OCI-LY3 (cell line): ENCODE results near the gene LAIR2.

Experiments
- H2AFZ ChIP-seq: fragments of 200-600, 300-600 bp; shearing (Covaris generic); 2 replicates; pipeline ENCODE4 v1.6.0; 2014; ENCODE audit warnings: antibody characterized with exemption, low read depth, low read length
- H3K27ac ChIP-seq: fragments of 200-600, 300-600 bp; sonication (generic); 2 replicates; pipeline ENCODE4 v1.5.1; 2014; ENCODE audit warnings: mild to moderate bottlenecking, low read length, moderate library complexity, mixed read lengths
- H3K27me3 ChIP-seq: fragments of 200-600, 300-600 bp; sonication (generic); 2 replicates; pipeline ENCODE4 v1.6.1; 2014; ENCODE audit warnings: low read depth, low read length, mixed read lengths
- H3K36me3 ChIP-seq: fragments of 200-600, 300-600 bp; sonication (generic); replicated peaks from 2 replicates; pipeline ENCODE3; 2014; ENCODE audit warnings: low read depth, low read length, mixed read lengths
- H3K4me1 ChIP-seq: fragments of 300-600, 200-600 bp; sonication (generic); 2 replicates; pipeline ENCODE4 v1.6.1; 2014; ENCODE audit warnings: low read length, mixed read lengths
- H3K4me2 ChIP-seq: fragments of 200-600, 300-600 bp; sonication (generic); 2 replicates; pipeline ENCODE4 v1.6.1; 2014; ENCODE audit warnings: low read length, mixed read lengths
- H3K4me3 ChIP-seq: fragments of 300-600, 200-600 bp; sonication (generic); 2 replicates; pipeline ENCODE4 v1.5.1; 2014; ENCODE audit warnings: antibody characterized with exemption, mild to moderate bottlenecking, low read length, moderate library complexity
- H3K79me2 ChIP-seq: fragments of 300-600, 200-600 bp; shearing (Covaris generic); 2 replicates; pipeline ENCODE4 v1.6.1; 2014; ENCODE audit warnings: mild to moderate bottlenecking, low read length, mixed read lengths
- H3K9ac ChIP-seq: fragments of 300-600, 200-600 bp; shearing (Covaris generic); 2 replicates; pipeline ENCODE4 v1.6.0; 2014; ENCODE audit warnings: mild to moderate bottlenecking, low read length, moderate library complexity
- H3K9me3 ChIP-seq: fragments of 200-600, 300-600 bp; shearing (Covaris generic); 2 replicates; pipeline ENCODE4 v1.6.1; 2014; ENCODE audit warnings: low read length, mixed read lengths; ENCODE audit not compliant: insufficient read depth
- H4K20me1 ChIP-seq: fragments of 200-600, 300-600 bp; sonication (generic); 2 replicates; pipeline ENCODE4 v1.6.1; 2016; ENCODE audit warnings: low read length, mixed read lengths; ENCODE audit not compliant: insufficient read depth
- EZH2phosphoT487 ChIP-seq: fragments of 200-600 bp; shearing (Covaris generic); IDR thresholded peaks from 2 replicates; pipeline ENCODE4 v1.6.1; 2018; ENCODE audit warnings: antibody characterized with exemption, mixed run types, low read depth
- TF ChIP-seq, protein P1 (sequence below): fragments of 200-600, 300-600 bp; sonication (generic); IDR thresholded peaks from 2 replicates; pipeline ENCODE4 v1.5.1; 2014; ENCODE audit warnings: antibody characterized with exemption, low read length, low read depth

The LAIR2 gene, protein sequence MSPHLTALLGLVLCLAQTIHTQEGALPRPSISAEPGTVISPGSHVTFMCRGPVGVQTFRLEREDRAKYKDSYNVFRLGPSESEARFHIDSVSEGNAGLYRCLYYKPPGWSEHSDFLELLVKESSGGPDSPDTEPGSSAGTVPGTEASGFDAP

DNA sequence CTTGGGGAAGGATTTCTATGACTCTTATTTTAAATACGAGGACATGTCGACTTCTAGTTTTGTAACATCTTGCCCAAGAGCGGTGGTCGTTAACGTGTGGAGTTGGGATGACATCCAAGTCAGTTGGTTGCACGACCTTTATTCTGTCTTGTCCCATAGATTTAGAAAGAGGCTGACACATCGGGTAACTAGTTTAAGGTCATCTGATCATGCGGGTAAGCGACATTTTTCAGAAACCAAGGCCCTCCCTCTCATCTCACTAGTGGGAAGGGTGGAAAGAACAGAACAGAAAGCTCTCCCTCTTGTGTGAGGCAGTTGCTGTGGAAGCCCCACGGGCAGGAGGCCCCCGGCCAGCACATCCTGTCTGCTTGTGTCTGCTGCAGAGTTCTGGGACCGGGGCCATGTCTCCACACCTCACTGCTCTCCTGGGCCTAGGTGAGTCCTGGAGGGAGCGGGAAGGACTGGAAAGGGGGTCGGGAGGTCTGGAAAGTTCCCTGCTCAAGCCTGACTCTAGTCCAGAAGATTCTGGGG is at the start of gene LAIR2:
Gene LAIR2, plus strand, starts transcription at position 314 of the 531 bp plus-strand sequence. Its CDS starts 88 bp downstream, at position 402.
- H3K27me3 ChIP-seq = peaks cover 35% of the 10 kb centered on the region
- H2AFZ ChIP-seq = no peak within 1 kb of the TSS
- no peaks in the 10 kb centered on the region for H3K36me3 ChIP-seq
- no peaks in the 10 kb centered on the region for H3K9me3 ChIP-seq
- H3K27ac ChIP-seq = no peak within 1 kb of the TSS
- H3K4me2 ChIP-seq = no peak within 1 kb of the TSS
- H3K4me3 ChIP-seq = no peak within 1 kb of the TSS
- TF ChIP-seq, protein P1, sequence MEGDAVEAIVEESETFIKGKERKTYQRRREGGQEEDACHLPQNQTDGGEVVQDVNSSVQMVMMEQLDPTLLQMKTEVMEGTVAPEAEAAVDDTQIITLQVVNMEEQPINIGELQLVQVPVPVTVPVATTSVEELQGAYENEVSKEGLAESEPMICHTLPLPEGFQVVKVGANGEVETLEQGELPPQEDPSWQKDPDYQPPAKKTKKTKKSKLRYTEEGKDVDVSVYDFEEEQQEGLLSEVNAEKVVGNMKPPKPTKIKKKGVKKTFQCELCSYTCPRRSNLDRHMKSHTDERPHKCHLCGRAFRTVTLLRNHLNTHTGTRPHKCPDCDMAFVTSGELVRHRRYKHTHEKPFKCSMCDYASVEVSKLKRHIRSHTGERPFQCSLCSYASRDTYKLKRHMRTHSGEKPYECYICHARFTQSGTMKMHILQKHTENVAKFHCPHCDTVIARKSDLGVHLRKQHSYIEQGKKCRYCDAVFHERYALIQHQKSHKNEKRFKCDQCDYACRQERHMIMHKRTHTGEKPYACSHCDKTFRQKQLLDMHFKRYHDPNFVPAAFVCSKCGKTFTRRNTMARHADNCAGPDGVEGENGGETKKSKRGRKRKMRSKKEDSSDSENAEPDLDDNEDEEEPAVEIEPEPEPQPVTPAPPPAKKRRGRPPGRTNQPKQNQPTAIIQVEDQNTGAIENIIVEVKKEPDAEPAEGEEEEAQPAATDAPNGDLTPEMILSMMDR = no peak
- no peak for TF ChIP-seq EZH2phosphoT487
- H3K9ac ChIP-seq = no peak within 1 kb of the TSS
- no peaks in the 10 kb centered on the region for H4K20me1 ChIP-seq
- no peaks in the 10 kb centered on the region for H3K79me2 ChIP-seq
- H3K4me1 ChIP-seq = peaks cover 15% of the 10 kb centered on the region

DNA sequence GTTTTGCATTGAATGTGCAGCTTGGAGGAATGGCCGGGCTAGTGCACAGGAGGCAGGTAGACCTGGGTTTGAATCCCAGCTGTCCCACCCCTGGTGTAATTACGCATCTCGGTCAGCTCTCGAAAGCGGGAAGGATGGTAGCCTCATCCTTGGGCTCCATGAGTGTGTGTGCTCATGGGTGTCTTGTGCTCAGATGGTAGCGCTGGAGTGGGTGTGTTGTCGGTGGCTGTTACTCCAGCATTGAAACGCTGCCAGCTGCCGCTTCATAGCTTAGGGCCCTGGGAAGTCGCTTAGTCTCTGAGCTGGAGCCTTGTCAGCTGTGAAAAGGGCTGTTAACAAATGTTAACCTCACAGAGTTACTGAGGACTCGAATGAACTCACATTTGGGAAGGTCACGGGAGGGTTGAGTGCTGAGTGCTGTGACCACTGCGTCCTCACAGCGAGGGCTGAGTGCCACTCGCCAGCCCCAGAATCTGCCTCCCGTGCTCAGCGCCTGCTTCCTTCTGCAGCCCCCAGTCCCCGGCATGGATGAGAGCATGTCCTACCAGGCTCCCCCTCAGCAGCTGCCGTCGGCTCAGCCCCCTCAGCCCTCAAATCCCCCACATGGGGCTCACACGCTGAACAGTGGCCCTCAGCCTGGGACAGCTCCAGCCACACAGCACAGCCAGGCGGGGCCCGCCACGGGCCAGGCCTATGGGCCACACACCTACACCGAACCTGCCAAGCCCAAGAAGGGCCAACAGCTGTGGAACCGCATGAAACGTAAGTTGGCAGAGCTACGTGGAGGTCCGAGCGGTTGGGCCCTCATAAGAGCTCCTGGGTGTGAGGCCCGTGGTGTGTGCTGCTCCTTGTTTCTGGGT is 48.5 kb upstream of the LAIR2 start:
- Histone ChIP-seq H3K4me2 (no peak overlapping the region), H2AFZ (no peak overlapping the region), H3K9me3 (no peaks in the 10 kb centered on the region), H4K20me1 (peaks cover 63% of the 10 kb centered on the region), H3K4me3 (no peak overlapping the region), H3K9ac (no peak overlapping the region), H3K79me2 (peaks cover 66% of the 10 kb centered on the region), H3K36me3 (peaks cover 81% of the 10 kb centered on the region), H3K27me3 (no peaks in the 10 kb centered on the region), H3K27ac (no peak overlapping the region), H3K4me1 (peaks cover 13% of the 10 kb centered on the region)
- no peak for TF ChIP-seq EZH2phosphoT487
- TF ChIP-seq, protein P1 = no peak

DNA sequence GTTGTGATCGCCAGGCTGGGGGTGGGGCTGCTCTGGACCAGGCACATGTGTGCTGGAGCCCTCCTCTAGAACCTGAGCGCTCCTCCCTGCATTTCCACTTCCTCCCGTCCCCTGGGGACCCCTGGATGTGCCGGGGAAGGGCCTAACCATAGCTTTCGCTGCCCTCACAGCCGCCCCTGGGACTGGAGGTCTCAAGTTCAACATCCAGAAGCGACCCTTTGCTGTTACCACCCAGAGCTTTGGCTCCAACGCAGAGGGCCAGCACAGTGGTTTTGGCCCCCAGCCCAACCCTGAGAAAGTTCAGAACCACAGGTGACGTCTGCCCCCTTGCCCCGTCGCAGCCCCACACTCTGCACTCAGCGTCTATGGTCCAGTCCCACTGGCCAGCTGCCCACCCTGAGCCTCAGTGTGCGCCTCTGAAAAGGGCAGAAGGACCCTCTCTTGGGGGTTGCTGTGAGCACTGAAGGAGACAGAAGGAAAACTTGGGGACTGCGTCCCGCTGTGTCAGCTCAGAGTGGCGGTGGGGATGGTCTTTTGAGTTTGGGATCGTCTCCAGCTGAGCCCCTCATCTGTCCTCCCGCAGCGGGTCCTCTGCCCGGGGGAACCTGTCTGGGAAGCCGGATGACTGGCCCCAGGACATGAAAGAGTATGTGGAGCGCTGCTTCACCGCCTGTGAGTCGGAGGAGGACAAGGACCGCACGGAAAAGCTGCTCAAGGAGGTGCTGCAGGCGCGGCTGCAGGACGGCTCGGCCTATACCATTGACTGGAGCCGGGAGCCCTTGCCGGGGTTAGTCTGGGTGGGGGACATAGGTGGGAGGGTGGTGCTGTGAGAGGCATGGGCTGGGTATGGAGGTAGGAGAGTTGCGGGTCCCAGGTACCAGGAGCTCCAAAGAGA is 47.6 kb upstream of the LAIR2 start:
- H3K27ac ChIP-seq = no peak overlapping the region
- peaks cover 64% of the 10 kb centered on the region for H4K20me1 ChIP-seq
- H3K79me2 ChIP-seq = peaks cover 58% of the 10 kb centered on the region
- no peak overlapping the region for H2AFZ ChIP-seq
- H3K4me2 ChIP-seq = no peak overlapping the region
- TF ChIP-seq, protein P1 = no peak
- no peak for TF ChIP-seq EZH2phosphoT487
- H3K9ac ChIP-seq = no peak overlapping the region
- no peak overlapping the region for H3K4me3 ChIP-seq
- H3K9me3 ChIP-seq = no peaks in the 10 kb centered on the region
- H3K36me3 ChIP-seq = peaks cover 87% of the 10 kb centered on the region
- no peaks in the 10 kb centered on the region for H3K27me3 ChIP-seq
- peaks cover 12% of the 10 kb centered on the region for H3K4me1 ChIP-seq
